ENCODE measurements around the gene P2RY2.
"Not testable (repeated sequence)": the region's sequence is repeated elsewhere in the genome, so short reads cannot be mapped to it uniquely, and the experiment has no call there.

P2RY2 gene

DNA sequence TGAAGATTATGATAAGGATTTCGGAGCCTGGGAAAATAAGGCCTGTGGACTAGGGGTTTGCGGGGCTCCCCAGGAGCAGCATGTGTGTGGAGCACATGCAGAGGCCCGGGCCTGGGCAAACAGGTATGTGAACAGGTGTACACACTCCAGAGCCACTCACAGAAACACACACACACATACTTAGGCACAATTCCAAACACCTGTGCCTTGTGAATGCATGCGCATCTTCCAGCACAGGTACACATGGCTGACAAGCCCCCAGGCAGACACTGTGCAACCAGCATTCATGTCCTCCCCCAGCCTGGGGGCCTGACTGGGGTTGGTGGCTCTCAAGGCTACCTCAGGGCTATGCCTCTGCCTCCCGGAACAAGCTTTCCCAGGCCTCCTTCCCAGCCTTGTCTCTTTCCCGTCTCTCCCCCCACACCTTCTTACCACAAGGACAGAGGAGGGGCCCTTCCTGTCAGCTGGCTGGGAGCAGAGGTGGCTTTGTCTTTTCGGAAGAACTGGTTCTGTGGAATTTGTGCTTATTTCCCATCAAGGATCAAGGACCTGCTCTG is 51.5 kb downstream of the P2RY2 start:
- Histone ChIP-seq H3K9me3 (ENCODE audit: insufficient read depth, low read length) (no peaks in the 10 kb centered on the region), H3K4me2 (ENCODE audit: low read depth, low read length, poor library complexity, severe bottlenecking) (no peak overlapping the region), H3F3A (ENCODE audit: insufficient read depth) (no peaks in the 10 kb centered on the region), H4K20me1 (ENCODE audit: low read depth, low read length) (no peaks in the 10 kb centered on the region), H3K9me2 (replicated peaks; ENCODE audit: insufficient read depth, low read length) (no peaks in the 10 kb centered on the region), H2AFZ (ENCODE audit: low read depth, low read length, severe bottlenecking) (no peak overlapping the region), H3K27me3 (ENCODE audit: low read length) (no peaks in the 10 kb centered on the region), H3K27ac (ENCODE audit: low read depth, low read length) (no peak overlapping the region), H3K9ac (ENCODE audit: low read length) (no peak overlapping the region), H3K4me3 (ENCODE audit: insufficient read depth, low read length, poor library complexity, severe bottlenecking) (no peak overlapping the region), H3K36me3 (ENCODE audit: low read length) (no peaks in the 10 kb centered on the region), H3K79me2 (ENCODE audit: insufficient read depth, low read length) (no peaks in the 10 kb centered on the region)
- no peak for TF ChIP-seq EZH2phosphoT487 (conservative IDR thresholded peaks at IDR 0.05; ENCODE audit: low read length)
- TF ChIP-seq, protein P1, sequence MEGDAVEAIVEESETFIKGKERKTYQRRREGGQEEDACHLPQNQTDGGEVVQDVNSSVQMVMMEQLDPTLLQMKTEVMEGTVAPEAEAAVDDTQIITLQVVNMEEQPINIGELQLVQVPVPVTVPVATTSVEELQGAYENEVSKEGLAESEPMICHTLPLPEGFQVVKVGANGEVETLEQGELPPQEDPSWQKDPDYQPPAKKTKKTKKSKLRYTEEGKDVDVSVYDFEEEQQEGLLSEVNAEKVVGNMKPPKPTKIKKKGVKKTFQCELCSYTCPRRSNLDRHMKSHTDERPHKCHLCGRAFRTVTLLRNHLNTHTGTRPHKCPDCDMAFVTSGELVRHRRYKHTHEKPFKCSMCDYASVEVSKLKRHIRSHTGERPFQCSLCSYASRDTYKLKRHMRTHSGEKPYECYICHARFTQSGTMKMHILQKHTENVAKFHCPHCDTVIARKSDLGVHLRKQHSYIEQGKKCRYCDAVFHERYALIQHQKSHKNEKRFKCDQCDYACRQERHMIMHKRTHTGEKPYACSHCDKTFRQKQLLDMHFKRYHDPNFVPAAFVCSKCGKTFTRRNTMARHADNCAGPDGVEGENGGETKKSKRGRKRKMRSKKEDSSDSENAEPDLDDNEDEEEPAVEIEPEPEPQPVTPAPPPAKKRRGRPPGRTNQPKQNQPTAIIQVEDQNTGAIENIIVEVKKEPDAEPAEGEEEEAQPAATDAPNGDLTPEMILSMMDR (IDR thresholded peaks at IDR 0.05; ENCODE audit: insufficient read depth, low read length, poor library complexity, severe bottlenecking), result no peak

DNA sequence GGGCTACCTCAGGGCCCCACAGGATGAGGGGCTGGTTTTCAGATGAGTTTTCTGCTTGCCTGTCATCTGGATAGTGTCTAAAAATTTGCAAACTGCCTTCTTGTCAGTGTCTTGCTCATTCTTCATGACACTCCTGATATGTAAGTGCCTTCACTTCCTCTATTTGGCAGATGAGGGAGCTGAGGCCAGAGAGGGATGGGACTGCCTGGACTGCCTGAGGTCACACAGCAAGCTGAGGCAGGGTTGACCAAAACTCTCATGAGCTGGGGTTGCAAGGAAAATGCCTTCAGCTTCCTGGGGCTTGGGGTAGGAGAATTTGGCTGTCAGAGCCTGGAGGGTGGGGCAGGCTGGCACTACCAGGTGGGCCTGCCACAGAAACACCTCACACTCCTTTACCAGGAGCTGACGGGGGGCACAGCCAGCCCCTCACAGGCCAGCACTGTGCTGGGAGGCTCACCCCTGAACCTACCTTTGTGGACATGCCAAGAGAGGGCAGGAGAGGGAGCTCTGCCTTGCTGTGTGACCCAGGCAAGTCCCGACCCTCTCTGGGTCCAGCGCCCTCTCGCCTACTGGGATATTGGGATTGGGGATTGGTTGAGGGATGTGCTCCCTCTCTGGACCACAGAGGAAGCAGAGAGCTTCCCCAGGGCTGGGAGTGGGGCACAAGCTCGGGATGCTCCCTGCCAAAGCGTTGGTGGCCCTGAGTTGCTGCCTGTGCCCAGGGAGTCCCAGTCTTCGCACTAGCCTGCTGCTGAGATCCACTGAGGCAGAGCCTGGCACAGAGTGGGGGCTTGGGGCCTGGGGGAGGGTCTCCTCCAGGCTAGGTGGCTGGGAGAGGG is 52.2 kb downstream of the P2RY2 start:
- Histone ChIP-seq H3K9me2 (replicated peaks; ENCODE audit: insufficient read depth, low read length) (no peaks in the 10 kb centered on the region), H4K20me1 (ENCODE audit: low read depth, low read length) (no peaks in the 10 kb centered on the region), H3K79me2 (ENCODE audit: insufficient read depth, low read length) (no peaks in the 10 kb centered on the region), H3K4me3 (ENCODE audit: insufficient read depth, low read length, poor library complexity, severe bottlenecking) (no peak overlapping the region), H3K4me2 (ENCODE audit: low read depth, low read length, poor library complexity, severe bottlenecking) (no peak overlapping the region), H3K27me3 (ENCODE audit: low read length) (no peaks in the 10 kb centered on the region), H2AFZ (ENCODE audit: low read depth, low read length, severe bottlenecking) (no peak overlapping the region), H3K9ac (ENCODE audit: low read length) (no peak overlapping the region), H3F3A (ENCODE audit: insufficient read depth) (no peaks in the 10 kb centered on the region), H3K27ac (ENCODE audit: low read depth, low read length) (no peak overlapping the region), H3K36me3 (ENCODE audit: low read length) (no peaks in the 10 kb centered on the region), H3K9me3 (ENCODE audit: insufficient read depth, low read length) (no peaks in the 10 kb centered on the region)
- no peak for TF ChIP-seq EZH2phosphoT487 (conservative IDR thresholded peaks at IDR 0.05; ENCODE audit: low read length)
- TF ChIP-seq, protein P1 (IDR thresholded peaks at IDR 0.05; ENCODE audit: insufficient read depth, low read length, poor library complexity, severe bottlenecking), result no peak

DNA sequence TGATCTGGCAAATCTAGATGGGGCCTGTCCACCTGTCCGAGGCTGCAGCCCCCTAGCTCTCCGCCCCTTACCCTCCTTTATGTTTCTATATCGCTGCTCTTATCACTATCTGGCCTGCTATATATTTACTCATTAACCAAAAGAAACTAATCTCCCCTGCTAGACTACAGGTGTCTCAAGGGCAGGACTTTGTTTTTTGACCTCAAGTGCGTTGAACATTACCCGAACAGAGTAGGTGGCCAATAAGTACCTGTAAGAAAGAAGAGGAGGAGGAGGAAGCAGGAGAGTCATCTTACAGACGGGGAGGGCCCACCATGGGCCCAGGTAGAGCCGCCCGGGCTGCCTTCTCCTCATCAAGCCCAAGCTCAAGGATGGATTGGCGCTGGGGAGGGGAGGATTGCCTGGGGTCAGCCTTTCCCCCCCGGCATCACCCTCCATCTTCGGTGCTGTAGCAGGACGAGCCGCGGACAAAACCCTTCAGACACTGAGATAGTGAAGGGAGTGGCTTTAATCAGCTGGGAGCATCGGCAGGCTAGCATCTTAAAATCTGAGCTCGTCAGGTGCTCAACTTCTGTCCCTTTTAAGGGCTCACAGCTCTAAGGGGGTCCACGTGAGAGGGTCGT is 52.9 kb downstream of the P2RY2 start:
- Histone ChIP-seq H3K4me2 (ENCODE audit: low read depth, low read length, poor library complexity, severe bottlenecking) (no peak overlapping the region), H2AFZ (ENCODE audit: low read depth, low read length, severe bottlenecking) (no peak overlapping the region), H3K79me2 (ENCODE audit: insufficient read depth, low read length) (no peaks in the 10 kb centered on the region), H4K20me1 (ENCODE audit: low read depth, low read length) (no peaks in the 10 kb centered on the region), H3K4me3 (ENCODE audit: insufficient read depth, low read length, poor library complexity, severe bottlenecking) (no peak overlapping the region), H3K9ac (ENCODE audit: low read length) (no peak overlapping the region), H3K36me3 (ENCODE audit: low read length) (no peaks in the 10 kb centered on the region), H3K9me2 (replicated peaks; ENCODE audit: insufficient read depth, low read length) (no peaks in the 10 kb centered on the region), H3F3A (ENCODE audit: insufficient read depth) (no peaks in the 10 kb centered on the region), H3K9me3 (ENCODE audit: insufficient read depth, low read length) (no peaks in the 10 kb centered on the region), H3K27ac (ENCODE audit: low read depth, low read length) (no peak overlapping the region), H3K27me3 (ENCODE audit: low read length) (no peaks in the 10 kb centered on the region)
- TF ChIP-seq, protein P1 (IDR thresholded peaks at IDR 0.05; ENCODE audit: insufficient read depth, low read length, poor library complexity, severe bottlenecking), result no peak
- TF ChIP-seq EZH2phosphoT487 (conservative IDR thresholded peaks at IDR 0.05; ENCODE audit: low read length), result no peak

DNA sequence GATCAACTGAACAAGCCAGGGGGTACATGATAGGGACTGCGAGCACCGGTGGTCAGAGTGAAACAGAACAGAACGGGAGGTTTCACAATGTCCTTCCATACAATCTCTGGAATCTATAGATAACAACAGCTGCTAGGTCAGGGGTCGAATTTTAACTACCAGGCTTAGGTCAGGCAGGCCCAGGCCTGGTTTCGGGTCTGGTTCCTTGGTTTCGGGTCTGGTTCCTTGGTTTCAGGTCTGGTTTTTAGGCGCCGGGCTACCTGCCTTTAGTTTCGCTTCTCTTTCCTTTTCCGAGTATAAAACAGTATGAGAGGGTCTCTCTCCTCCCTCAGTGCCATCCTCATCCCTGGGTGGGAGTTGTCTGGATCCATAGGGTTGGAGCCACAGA is 53.4 kb downstream of the P2RY2 start:
- H3K9me3 ChIP-seq (ENCODE audit: insufficient read depth, low read length); H3K9me2 ChIP-seq (replicated peaks; ENCODE audit: insufficient read depth, low read length); H3K9ac ChIP-seq (ENCODE audit: low read length); H3K4me3 ChIP-seq (ENCODE audit: insufficient read depth, low read length, poor library complexity, severe bottlenecking); H4K20me1 ChIP-seq (ENCODE audit: low read depth, low read length); H3K36me3 ChIP-seq (ENCODE audit: low read length); H3K79me2 ChIP-seq (ENCODE audit: insufficient read depth, low read length); H3F3A ChIP-seq (ENCODE audit: insufficient read depth); H3K4me2 ChIP-seq (ENCODE audit: low read depth, low read length, poor library complexity, severe bottlenecking); H3K27me3 ChIP-seq (ENCODE audit: low read length); H3K27ac ChIP-seq (ENCODE audit: low read depth, low read length); H2AFZ ChIP-seq (ENCODE audit: low read depth, low read length, severe bottlenecking): not testable (repeated sequence)

Data from SU-DHL-6 (cell line).